Mononuclear cell (primary cell): ENCODE results near the gene PELO. TPM values are rescaled to one million over a fixed set of nuclear protein-coding genes. Genes with fewer than 3 reads are reported as not detected.
"Not testable (repeated sequence)": the region's sequence is repeated elsewhere in the genome, so short reads cannot be mapped to it uniquely, and the experiment has no call there.

Experiments used
- H3K27me3 ChIP-seq: 2 replicates; pipeline ENCODE4 v1.6.0; 2011; ENCODE audit warnings: low read length, control low read depth; ENCODE audit not compliant: insufficient read depth
- H3K4me1 ChIP-seq: 2 replicates; pipeline ENCODE4 v1.5.1; 2011; ENCODE audit warnings: mild to moderate bottlenecking, low read length, control low read depth; ENCODE audit not compliant: insufficient read depth
- H3K4me3 ChIP-seq: 2 replicates; pipeline ENCODE4 v1.5.1; 2011; ENCODE audit warnings: mild to moderate bottlenecking, low read length, moderate library complexity
- H3K9me3 ChIP-seq: 2 replicates; pipeline ENCODE4 v1.5.1; 2011; ENCODE audit warnings: low read depth, mild to moderate bottlenecking, control low read depth, low read length
- total RNA-seq: library from RNA; depleted of rRNA; stranded (reverse); fragments of >200 nt; gene quantifications from one replicate; pipeline ENCODE4 v1.2.3, GENCODE V29; 2012

Gene PELO
- total RNA-seq, 1 donor, result 4.2 TPM

DNA sequence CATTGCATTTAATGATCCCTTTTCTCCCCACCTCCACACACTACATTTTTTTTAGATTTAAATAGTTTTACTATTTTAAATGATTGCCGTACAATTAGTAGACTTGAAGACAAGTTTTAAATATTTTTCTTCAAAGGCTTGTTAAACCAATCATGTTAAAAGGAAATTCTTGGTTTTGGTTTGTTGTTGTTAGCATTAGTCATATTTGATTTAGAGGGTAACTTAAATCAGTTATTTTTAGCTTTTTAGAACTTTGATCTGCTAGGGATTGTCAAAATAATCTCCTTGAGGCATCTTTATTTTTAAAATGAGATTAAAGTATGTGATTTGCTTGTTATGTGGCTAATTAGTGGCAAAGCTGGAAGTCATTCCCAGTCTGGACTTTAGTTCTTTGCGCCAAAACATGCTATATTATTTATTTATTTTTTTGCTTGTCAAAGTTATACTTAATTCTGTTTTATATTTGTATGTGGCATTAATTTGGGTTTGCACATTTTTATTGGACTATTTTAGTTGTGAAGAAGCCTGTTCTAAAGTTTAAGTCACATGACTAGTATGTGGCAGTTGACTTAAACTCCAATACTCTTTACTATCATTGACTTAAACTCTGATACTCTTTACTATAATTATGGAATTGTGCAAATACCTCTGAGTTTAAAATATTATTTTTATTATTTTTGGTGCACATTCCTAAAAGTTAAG, 14.7 kb downstream of the PELO start:
- no peaks in the 10 kb centered on the region for H3K9me3 ChIP-seq
- H3K4me3 ChIP-seq, result no peak overlapping the region
- peaks cover 51% of the 10 kb centered on the region for H3K4me1 ChIP-seq
- H3K27me3 ChIP-seq, result no peaks in the 10 kb centered on the region

DNA sequence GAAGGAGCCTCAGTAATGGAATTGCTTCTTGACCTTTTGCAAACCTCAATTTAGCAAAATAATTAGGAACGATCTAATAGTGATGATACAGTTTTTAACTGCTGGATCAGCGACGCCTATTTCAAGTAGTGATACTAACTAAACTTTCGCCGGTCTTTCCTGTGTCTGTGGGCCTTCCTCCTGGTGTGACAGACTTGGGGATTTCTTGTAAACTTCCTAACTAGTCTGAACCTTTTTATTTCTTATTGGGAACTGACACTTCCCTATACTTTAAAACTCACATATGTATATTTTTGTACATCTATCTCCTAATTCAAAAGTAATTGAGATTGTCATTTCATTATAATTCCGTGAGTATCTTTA, 15.2 kb downstream of the PELO start:
- H3K4me3 ChIP-seq, result no peak overlapping the region
- H3K4me1 ChIP-seq, result peaks cover 51% of the 10 kb centered on the region
- H3K9me3 ChIP-seq, result no peaks in the 10 kb centered on the region
- H3K27me3 ChIP-seq, result no peaks in the 10 kb centered on the region

DNA sequence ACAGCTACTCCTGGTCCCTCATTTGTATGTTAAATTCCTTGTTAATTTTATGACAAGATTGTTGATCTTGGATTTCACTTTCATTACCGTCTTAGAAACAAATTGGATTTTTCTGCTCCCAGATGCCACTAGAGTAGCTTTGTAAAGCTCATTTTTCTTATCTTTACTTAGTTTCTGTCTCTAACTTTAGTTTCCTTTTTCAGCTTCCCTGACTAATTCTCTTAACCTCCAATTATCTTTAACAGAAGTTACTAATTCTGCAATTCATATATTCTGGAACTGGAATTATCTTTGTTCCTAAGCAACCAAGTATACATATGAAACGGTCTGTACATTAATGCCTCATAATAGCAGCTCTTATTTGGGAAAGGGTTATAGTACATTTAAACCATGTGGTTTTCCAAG, 16.7 kb downstream of the PELO start:
- peaks cover 42% of the 10 kb centered on the region for H3K4me1 ChIP-seq

DNA sequence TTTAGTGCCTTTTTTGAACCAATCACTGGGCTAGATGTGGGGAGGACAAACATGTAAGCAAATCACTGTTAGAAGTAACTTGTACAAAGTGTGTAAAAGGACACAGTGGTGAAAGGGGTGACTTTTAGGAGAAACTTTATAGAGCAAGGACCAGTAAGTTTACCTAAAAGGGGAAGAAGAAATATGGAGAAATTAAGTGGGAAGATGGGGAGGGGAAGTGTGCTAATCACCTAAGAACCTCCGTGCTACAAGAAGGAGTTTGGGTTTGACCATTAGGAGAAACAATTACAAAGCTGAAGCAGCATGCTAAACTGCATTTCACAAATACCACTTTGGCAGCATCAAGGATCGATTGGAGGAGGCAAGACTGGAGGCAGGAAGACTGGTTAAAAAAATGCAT, 17.3 kb downstream of the PELO start:
- H3K4me3 ChIP-seq, result no peak overlapping the region
- peaks cover 47% of the 10 kb centered on the region for H3K4me1 ChIP-seq

More for the DNA sequence above, 16.7 kb downstream of the PELO start:
- Histone ChIP-seq H3K9me3 (no peaks in the 10 kb centered on the region), H3K27me3 (no peaks in the 10 kb centered on the region), H3K4me3 (no peak overlapping the region)

DNA sequence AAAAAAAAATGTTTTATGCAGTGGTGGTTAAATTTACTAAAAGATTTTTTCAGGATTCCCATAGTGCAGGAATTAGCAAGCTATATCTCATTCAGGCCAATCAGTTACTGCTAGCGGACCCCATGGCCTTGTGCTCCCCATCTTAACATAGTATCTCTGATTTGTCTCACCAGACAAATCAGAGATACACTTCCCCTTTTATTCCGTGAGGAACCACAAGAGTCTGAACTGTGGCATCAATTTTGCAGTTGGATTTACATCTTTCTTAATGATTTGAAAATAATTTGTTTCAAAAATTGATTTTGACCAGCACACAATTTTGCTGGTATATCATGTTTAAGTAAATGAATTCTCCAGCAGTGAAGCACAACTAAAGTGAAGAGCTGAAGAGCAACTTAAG, 17.9 kb downstream of the PELO start:
- H3K27me3 ChIP-seq, result no peaks in the 10 kb centered on the region

More for the DNA sequence above, 17.3 kb downstream of the PELO start:
- Histone ChIP-seq H3K27me3 (no peaks in the 10 kb centered on the region), H3K9me3 (no peaks in the 10 kb centered on the region)

DNA sequence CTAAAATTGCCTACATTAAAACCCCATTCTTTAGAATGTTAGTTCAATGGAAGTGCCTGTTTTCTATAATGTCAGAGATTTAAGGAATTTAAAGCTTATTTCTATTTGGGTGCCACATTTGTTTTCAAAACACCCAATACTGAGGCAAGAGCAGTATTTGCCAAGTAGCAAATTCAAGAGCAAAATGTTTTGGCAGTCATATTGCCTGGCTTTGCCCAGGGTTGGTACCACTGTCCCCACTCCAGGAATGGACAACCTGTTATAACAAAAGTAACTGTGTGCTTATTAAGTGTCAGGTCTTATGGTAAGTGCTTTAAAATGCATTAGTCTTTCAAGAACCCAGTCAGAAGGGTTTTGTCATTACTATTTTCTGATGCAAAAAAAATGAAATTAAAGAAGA, 19.3 kb downstream of the PELO start:
- Histone ChIP-seq H3K9me3 (no peaks in the 10 kb centered on the region), H3K27me3 (no peaks in the 10 kb centered on the region), H3K4me1 (peaks cover 49% of the 10 kb centered on the region), H3K4me3 (no peak overlapping the region)

More for the DNA sequence above, 17.9 kb downstream of the PELO start:
- Histone ChIP-seq H3K4me3 (no peak overlapping the region), H3K4me1 (peaks cover 49% of the 10 kb centered on the region), H3K9me3 (no peaks in the 10 kb centered on the region)

DNA sequence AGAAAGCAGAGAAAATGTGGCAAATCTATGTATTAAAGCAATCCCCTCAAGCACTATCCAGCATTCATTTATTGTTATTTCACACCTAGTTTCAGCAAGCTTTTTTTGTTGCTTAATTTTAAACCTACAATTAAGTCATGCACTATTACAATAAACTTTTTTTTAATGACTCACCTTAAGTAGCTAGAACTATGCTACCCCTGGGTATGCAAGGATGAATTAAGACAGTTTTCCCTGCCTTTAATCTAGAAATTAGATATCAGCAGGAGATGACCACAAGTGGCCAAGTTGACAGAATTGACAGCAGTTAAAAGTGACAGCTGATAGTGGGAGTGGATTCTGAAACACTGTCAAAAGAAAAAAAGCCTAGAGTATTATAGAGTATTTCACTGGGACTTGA, 20.0 kb downstream of the PELO start:
- H3K4me1 ChIP-seq, result peaks cover 53% of the 10 kb centered on the region

DNA sequence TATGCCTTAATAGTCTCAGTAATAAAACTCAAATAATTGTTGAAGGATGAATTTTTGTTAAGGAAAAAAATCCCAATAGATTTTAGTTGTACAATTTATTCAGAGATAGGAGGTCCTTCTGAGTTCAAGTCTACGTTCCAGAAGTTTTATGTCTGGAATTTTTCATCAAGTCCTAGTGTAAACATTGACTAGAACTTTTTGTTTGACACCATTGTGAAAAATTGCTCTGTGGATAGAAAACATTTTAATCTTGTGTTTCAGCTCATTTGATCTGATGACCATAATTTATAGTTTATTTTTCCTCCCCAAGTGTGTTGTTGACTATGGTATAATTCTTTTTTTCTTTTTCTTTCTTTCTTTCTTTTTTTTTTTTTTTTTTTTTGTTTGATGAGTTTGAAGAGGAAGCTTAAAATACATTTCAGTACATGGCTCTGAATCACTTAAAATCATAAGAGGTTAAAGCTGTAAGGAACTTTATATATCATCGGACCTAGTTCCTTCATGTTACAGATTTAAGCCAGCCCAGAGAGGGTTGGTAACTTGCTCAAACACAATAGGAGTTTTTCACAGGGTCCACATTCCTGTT, 20.7 kb downstream of the PELO start:
- Histone ChIP-seq H3K4me3 (no peak overlapping the region), H3K27me3 (no peaks in the 10 kb centered on the region), H3K9me3 (no peaks in the 10 kb centered on the region), H3K4me1 (peaks cover 51% of the 10 kb centered on the region)

More for the DNA sequence above, 20.0 kb downstream of the PELO start:
- H3K9me3 ChIP-seq, result no peaks in the 10 kb centered on the region
- no peaks in the 10 kb centered on the region for H3K27me3 ChIP-seq
- no peak overlapping the region for H3K4me3 ChIP-seq

DNA sequence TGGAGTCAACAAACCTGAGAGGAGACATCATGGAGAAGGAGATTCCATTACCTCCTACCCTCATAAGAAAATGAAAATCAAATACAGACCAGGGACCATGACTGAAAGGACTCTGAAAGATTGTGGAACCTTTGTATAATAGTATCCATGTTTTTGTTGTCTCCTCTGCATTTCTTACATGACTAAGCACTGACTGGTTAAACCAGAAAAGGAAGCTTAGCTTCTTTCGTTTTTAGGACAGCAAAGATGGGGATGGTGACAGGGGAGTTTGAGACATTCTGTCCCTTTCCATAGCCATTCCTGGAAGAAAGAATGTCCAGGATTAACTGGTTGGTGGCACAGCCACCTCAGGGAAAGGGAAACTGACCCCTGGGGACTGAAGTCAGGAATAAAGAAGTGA, 22.2 kb downstream of the PELO start:
- peaks cover 43% of the 10 kb centered on the region for H3K4me1 ChIP-seq
- no peaks in the 10 kb centered on the region for H3K27me3 ChIP-seq
- H3K9me3 ChIP-seq, result no peaks in the 10 kb centered on the region
- no peak overlapping the region for H3K4me3 ChIP-seq

DNA sequence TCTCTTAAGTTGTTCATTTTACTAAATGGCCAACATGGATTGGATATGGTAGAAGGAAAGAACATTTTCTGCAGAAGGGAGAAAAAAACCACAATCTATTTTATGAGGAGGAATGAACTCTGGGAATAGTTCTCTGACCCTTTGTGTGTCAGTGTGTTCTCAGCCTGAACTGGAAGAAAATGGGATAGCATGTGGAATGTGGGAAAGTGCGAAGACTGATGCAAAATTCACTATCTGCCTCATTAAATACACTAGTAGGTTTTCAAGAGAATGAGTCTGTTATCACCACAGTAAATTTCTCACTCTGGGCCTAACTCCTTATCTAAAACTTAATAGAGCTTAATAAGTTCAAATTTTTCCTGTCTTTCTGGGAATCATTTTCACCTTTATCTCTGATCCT, 22.7 kb downstream of the PELO start:
- H3K4me1 ChIP-seq, result peaks cover 38% of the 10 kb centered on the region
- H3K4me3 ChIP-seq, result no peak overlapping the region
- no peaks in the 10 kb centered on the region for H3K27me3 ChIP-seq
- no peaks in the 10 kb centered on the region for H3K9me3 ChIP-seq

DNA sequence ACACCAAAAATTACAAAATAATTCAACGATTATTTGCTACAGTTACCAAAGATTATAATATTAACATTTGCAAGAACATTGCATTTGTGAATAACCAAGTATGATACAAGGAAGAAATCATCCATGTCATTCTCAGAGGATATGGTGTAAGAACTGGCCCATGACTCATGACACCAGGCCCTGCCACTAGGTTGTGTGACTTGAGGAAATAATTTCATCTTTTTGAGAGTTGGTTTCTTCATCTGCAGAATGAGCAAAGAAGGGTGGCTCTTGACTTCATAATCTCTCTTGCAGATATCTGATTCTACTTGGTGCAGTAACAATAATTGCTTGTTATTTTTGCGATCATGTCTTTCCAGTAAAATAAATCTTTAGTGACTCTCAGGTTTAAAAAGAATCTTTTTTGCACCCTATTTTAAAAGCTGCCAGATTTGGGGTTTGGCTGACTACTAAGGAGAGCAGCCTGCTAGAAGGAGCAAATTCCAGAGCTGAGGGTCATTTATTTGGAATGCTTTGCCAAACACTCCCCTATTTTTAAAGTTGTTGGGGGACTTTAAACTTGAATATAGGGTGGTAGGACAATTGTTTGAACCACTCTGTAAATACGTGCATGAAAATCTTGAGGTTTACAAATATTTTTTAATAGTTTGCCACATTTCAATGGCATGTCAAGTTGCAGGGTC, 23.5 kb downstream of the PELO start:
- Histone ChIP-seq H3K4me1 (peaks cover 34% of the 10 kb centered on the region), H3K4me3 (no peak overlapping the region), H3K27me3 (no peaks in the 10 kb centered on the region), H3K9me3 (no peaks in the 10 kb centered on the region)

DNA sequence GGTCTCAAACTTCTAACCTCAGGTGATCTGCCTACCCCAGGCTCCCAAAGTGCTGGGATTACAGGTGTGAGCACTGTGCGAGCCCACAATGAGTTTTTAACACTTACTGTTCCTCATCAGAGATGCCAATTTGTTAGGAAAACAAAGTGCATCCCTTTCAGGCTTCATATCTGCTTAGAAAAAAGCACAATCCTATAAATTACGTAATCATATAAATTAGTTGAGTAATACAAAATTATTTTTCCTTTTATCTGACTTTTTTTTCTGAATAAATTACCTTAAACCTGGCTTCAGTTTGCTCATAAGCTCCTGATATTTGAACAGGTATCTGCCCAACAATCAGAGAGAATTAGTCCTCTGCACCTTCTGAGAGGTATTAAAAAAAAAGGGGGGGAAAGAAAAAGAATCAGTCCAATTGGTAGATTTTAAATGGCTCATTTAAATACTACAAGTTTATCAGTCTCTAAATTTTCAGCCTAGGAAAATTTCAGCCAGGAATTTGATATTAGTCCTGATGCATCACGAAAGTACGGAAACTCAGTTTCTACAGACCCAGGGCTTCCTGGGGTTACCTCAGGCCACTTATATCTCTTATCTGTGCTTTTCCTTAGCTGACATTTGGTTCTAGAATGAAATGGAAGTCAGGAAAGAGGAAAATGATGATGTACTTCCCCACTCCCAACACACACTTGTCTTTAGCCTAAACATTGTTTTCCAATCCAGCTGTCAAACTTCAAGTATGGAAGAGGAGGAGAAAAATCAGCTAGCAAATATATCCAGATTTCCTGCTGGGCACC, 26.8 kb downstream of the PELO start:
- Histone ChIP-seq H3K9me3 (no peaks in the 10 kb centered on the region), H3K4me3 (no peak overlapping the region), H3K27me3 (no peaks in the 10 kb centered on the region), H3K4me1 (peaks cover 27% of the 10 kb centered on the region)

DNA sequence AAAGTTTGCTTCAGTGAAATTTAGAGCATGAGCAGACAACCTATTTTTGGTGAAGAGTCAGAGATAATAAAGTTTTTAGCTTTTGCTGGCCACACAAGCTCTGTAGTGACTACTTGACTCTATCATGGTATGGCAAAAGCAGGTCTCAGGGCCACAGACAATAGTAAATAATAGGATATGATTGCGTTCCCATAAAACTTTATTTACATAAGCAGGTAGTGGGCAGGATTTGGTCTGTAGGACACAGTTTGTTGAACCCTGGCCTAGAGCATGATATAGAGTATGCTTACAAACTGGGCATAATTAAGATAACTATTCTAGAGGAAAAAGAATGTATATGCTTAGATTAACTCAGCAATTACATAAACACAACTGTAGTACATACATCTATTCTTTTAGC, 30.1 kb downstream of the PELO start:
- Histone ChIP-seq H3K9me3 (no peaks in the 10 kb centered on the region), H3K4me1 (no peaks in the 10 kb centered on the region), H3K4me3 (no peak overlapping the region), H3K27me3 (no peaks in the 10 kb centered on the region)

DNA sequence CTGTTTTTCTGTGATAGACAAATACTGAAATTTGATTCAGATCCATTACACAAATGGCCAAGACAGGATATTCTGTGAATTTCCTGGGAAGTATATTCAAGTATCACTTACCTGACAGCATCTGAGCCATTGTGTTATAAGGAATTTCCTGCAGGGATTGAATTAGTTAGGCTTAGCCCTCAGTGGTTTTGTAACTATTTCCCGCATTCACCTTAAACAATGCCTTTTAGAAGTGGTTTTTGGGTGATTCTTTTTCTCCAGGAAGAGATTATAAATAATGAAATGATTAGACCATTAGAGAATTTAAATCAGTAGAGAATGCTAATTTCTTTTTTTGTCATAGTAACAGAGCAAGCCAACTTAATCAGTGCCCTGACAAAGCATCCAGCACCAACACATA, 30.6 kb downstream of the PELO start:
- Histone ChIP-seq H3K4me3 (no peak overlapping the region), H3K27me3 (no peaks in the 10 kb centered on the region), H3K9me3 (no peaks in the 10 kb centered on the region), H3K4me1 (no peaks in the 10 kb centered on the region)

DNA sequence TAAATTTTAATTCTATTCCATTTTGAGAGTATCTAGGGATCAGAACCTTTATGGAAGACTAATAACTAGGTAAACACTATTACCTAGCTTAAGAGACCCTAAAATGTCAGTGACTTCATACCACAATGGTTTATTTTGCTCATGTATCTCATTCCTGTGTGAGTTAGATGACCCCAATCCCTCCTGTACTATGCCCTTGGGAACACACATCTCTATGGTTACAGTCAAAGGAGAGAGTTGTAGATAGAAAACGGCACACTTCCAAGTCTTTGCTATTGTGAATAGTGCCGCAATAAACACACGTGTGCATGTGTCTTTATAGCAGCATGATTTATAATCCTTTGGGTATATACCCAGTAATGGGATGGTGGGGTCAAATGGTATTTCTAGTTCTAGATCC, 31.1 kb downstream of the PELO start:
- not testable (repeated sequence) for H3K4me1 ChIP-seq, H3K27me3 ChIP-seq, H3K4me3 ChIP-seq, H3K9me3 ChIP-seq
